Measurements from ENCODE around the gene GMPS.
"Not testable (repeated sequence)": the region's sequence is repeated elsewhere in the genome, so short reads cannot be mapped to it uniquely, and the experiment has no call there.

GMPS gene

GRCh38 chr3:155870133-155870944 lies at the start of gene GMPS:
GMPS (plus strand) TSS chr3:155870650; CDS start chr3:155870871, 221 bp downstream.
- peak within 1 kb of the TSS; percentile 97 for H3K4me3 ChIP-seq (ENCODE audit: low read depth, low read length)
- H3K9me3 ChIP-seq (ENCODE audit: control insufficient read depth, insufficient read depth, low read depth, low read length): no peaks in the 10 kb centered on the region
- H3K27me3 ChIP-seq (ENCODE audit: control insufficient read depth, insufficient read depth, low read length): no peaks in the 10 kb centered on the region
- H3K9ac ChIP-seq (ENCODE audit: low read length): peak within 1 kb of the TSS; percentile 97
- H3K27ac ChIP-seq (ENCODE audit: low read depth, low read length): peak within 1 kb of the TSS; percentile 98
- H3K36me3 ChIP-seq (ENCODE audit: control insufficient read depth, insufficient read depth, low read length): no peaks in the 10 kb centered on the region
- H3K4me1 ChIP-seq (ENCODE audit: control insufficient read depth, insufficient read depth, low read length): peaks cover 9% of the 10 kb centered on the region; the same call in 1 of the 2 replicates

- not testable (repeated sequence) for H3K9ac ChIP-seq (ENCODE audit: low read length)
- H3K36me3 ChIP-seq (ENCODE audit: control insufficient read depth, insufficient read depth, low read length): peaks cover 13% of the 10 kb centered on the region; the same call in 1 of the 2 replicates
Observed at GRCh38 chr3:155828490-155829098, 41.9 kb upstream of the GMPS start.

GRCh38 chr3:155835341-155836071 lies 34.9 kb upstream of the GMPS start:
- H3K27me3 ChIP-seq (ENCODE audit: control insufficient read depth, insufficient read depth, low read length): no peaks in the 10 kb centered on the region
- H3K9me3 ChIP-seq (ENCODE audit: control insufficient read depth, insufficient read depth, low read depth, low read length): no peaks in the 10 kb centered on the region
- no peaks in the 10 kb centered on the region for H3K4me1 ChIP-seq (ENCODE audit: control insufficient read depth, insufficient read depth, low read length)
- H3K36me3 ChIP-seq (ENCODE audit: control insufficient read depth, insufficient read depth, low read length): peaks cover 12% of the 10 kb centered on the region; the same call in 1 of the 2 replicates
- H3K9ac ChIP-seq (ENCODE audit: low read length): no peak overlapping the region
- no peak overlapping the region for H3K27ac ChIP-seq (ENCODE audit: low read depth, low read length)
- H3K4me3 ChIP-seq (ENCODE audit: low read depth, low read length): no peak overlapping the region

More at GRCh38 chr3:155828490-155829098, 41.9 kb upstream of the GMPS start:
- not testable (repeated sequence) for H3K9me3 ChIP-seq (ENCODE audit: control insufficient read depth, insufficient read depth, low read depth, low read length); H3K27ac ChIP-seq (ENCODE audit: low read depth, low read length); H3K4me3 ChIP-seq (ENCODE audit: low read depth, low read length); H3K4me1 ChIP-seq (ENCODE audit: control insufficient read depth, insufficient read depth, low read length); H3K27me3 ChIP-seq (ENCODE audit: control insufficient read depth, insufficient read depth, low read length)

- Histone ChIP-seq H3K4me3 (ENCODE audit: low read depth, low read length) (no peak overlapping the region), H3K9me3 (ENCODE audit: control insufficient read depth, insufficient read depth, low read depth, low read length) (no peaks in the 10 kb centered on the region), H3K27ac (ENCODE audit: low read depth, low read length) (no peak overlapping the region), H3K36me3 (ENCODE audit: control insufficient read depth, insufficient read depth, low read length) (peaks cover 5% of the 10 kb centered on the region; the same call in 1 of the 2 replicates), H3K4me1 (ENCODE audit: control insufficient read depth, insufficient read depth, low read length) (no peaks in the 10 kb centered on the region), H3K9ac (ENCODE audit: low read length) (no peak overlapping the region), H3K27me3 (ENCODE audit: control insufficient read depth, insufficient read depth, low read length) (no peaks in the 10 kb centered on the region)
Observed at GRCh38 chr3:155843569-155843968, 26.9 kb upstream of the GMPS start.

GRCh38 chr3:155846119-155846518 lies 24.3 kb upstream of the GMPS start:
- Histone ChIP-seq H3K4me3 (ENCODE audit: low read depth, low read length) (no peak overlapping the region), H3K9ac (ENCODE audit: low read length) (no peak overlapping the region), H3K27ac (ENCODE audit: low read depth, low read length) (no peak overlapping the region), H3K9me3 (ENCODE audit: control insufficient read depth, insufficient read depth, low read depth, low read length) (no peaks in the 10 kb centered on the region), H3K27me3 (ENCODE audit: control insufficient read depth, insufficient read depth, low read length) (no peaks in the 10 kb centered on the region), H3K4me1 (ENCODE audit: control insufficient read depth, insufficient read depth, low read length) (no peaks in the 10 kb centered on the region), H3K36me3 (ENCODE audit: control insufficient read depth, insufficient read depth, low read length) (peaks cover 5% of the 10 kb centered on the region; the same call in 1 of the 2 replicates)

GRCh38 chr3:155847993-155848392 lies 22.5 kb upstream of the GMPS start:
- Histone ChIP-seq H3K4me1 (ENCODE audit: control insufficient read depth, insufficient read depth, low read length) (peaks cover 5% of the 10 kb centered on the region; the same call in 1 of the 2 replicates), H3K4me3 (ENCODE audit: low read depth, low read length) (no peak overlapping the region), H3K36me3 (ENCODE audit: control insufficient read depth, insufficient read depth, low read length) (peaks cover 7% of the 10 kb centered on the region; the same call in 1 of the 2 replicates), H3K9ac (ENCODE audit: low read length) (no peak overlapping the region), H3K27ac (ENCODE audit: low read depth, low read length) (no peak overlapping the region), H3K27me3 (ENCODE audit: control insufficient read depth, insufficient read depth, low read length) (no peaks in the 10 kb centered on the region), H3K9me3 (ENCODE audit: control insufficient read depth, insufficient read depth, low read depth, low read length) (no peaks in the 10 kb centered on the region)

- H3K4me1 ChIP-seq (ENCODE audit: control insufficient read depth, insufficient read depth, low read length); H3K4me3 ChIP-seq (ENCODE audit: low read depth, low read length); H3K9me3 ChIP-seq (ENCODE audit: control insufficient read depth, insufficient read depth, low read depth, low read length); H3K36me3 ChIP-seq (ENCODE audit: control insufficient read depth, insufficient read depth, low read length); H3K27me3 ChIP-seq (ENCODE audit: control insufficient read depth, insufficient read depth, low read length); H3K27ac ChIP-seq (ENCODE audit: low read depth, low read length); H3K9ac ChIP-seq (ENCODE audit: low read length): not testable (repeated sequence)
Observed at GRCh38 chr3:155849404-155849803, 21.0 kb upstream of the GMPS start.

GRCh38 chr3:155852341-155852740 lies 18.1 kb upstream of the GMPS start:
- Histone ChIP-seq H3K27ac (ENCODE audit: low read depth, low read length) (no peak overlapping the region), H3K27me3 (ENCODE audit: control insufficient read depth, insufficient read depth, low read length) (no peaks in the 10 kb centered on the region), H3K36me3 (ENCODE audit: control insufficient read depth, insufficient read depth, low read length) (peaks cover 7% of the 10 kb centered on the region; the same call in 1 of the 2 replicates), H3K9me3 (ENCODE audit: control insufficient read depth, insufficient read depth, low read depth, low read length) (no peaks in the 10 kb centered on the region), H3K9ac (ENCODE audit: low read length) (peak overlapping the region; percentile 76), H3K4me3 (ENCODE audit: low read depth, low read length) (peak overlapping the region; percentile 72), H3K4me1 (ENCODE audit: control insufficient read depth, insufficient read depth, low read length) (peaks cover 5% of the 10 kb centered on the region; the same call in 1 of the 2 replicates)

- H3K27me3 ChIP-seq (ENCODE audit: control insufficient read depth, insufficient read depth, low read length): no peaks in the 10 kb centered on the region
- peaks cover 5% of the 10 kb centered on the region; the same call in 1 of the 2 replicates for H3K4me1 ChIP-seq (ENCODE audit: control insufficient read depth, insufficient read depth, low read length)
- H3K4me3 ChIP-seq (ENCODE audit: low read depth, low read length): peak overlapping the region; percentile 72
- H3K36me3 ChIP-seq (ENCODE audit: control insufficient read depth, insufficient read depth, low read length): peaks cover 2% of the 10 kb centered on the region; the same call in 1 of the 2 replicates
- H3K9me3 ChIP-seq (ENCODE audit: control insufficient read depth, insufficient read depth, low read depth, low read length): no peaks in the 10 kb centered on the region
- no peak overlapping the region for H3K27ac ChIP-seq (ENCODE audit: low read depth, low read length)
- peak overlapping the region; percentile 76 for H3K9ac ChIP-seq (ENCODE audit: low read length)
Observed at GRCh38 chr3:155853214-155854140, 17.0 kb upstream of the GMPS start.

Data from HUES6 (cell line).